Measurements from ENCODE around the gene POM121C.
"Not testable (repeated sequence)": the region's sequence is repeated elsewhere in the genome, so short reads cannot be mapped to it uniquely, and the experiment has no call there.

POM121C gene

GRCh38 chr7:75477457-75477856, 8.6 kb downstream of the POM121C start:
- H3K27me3 ChIP-seq; H3K4me3 ChIP-seq; H3K4me1 ChIP-seq; H3K4me2 ChIP-seq; H3K27ac ChIP-seq; H3K9ac ChIP-seq; H3K9me3 ChIP-seq (replicated peaks in 1 of 11); H4K20me1 ChIP-seq: not testable (repeated sequence)
- peaks cover 16 to 41% (median 24%) of the 10 kb centered on the region in 11 experiments; a peak in 21 of 22 replicates for H3K36me3 ChIP-seq

GRCh38 chr7:75470166-75470565, 15.9 kb downstream of the POM121C start:
- not testable (repeated sequence) for H4K20me1 ChIP-seq, H3K4me3 ChIP-seq, H3K4me1 ChIP-seq, H3K27ac ChIP-seq, H3K27me3 ChIP-seq, H3K4me2 ChIP-seq, H3K9ac ChIP-seq
- H3K36me3 ChIP-seq = peaks cover 29 to 81% (median 55%) of the 10 kb centered on the region in 11 experiments
- peaks cover 7 to 21% (median 18%) of the 10 kb centered on the region in 11 experiments; a peak in 21 of 22 replicates for H3K9me3 ChIP-seq (replicated peaks in 1 of 11)

GRCh38 chr7:75460541-75460940, 25.6 kb downstream of the POM121C start:
- peak overlapping the region in 1 of 10 experiments; percentile 32; a peak in 2 of 20 replicates for H3K4me3 ChIP-seq
- H3K9me3 ChIP-seq (replicated peaks in 1 of 11); H3K27me3 ChIP-seq; H4K20me1 ChIP-seq; H3K36me3 ChIP-seq: not testable (repeated sequence)
- peaks cover 11 to 26% (median 17%) of the 10 kb centered on the region in 10 experiments; a peak in 19 of 20 replicates for H3K4me1 ChIP-seq
- peak overlapping the region; percentile 54 to 75 (median 68) for H3K4me2 ChIP-seq
- peak overlapping the region in 7 of 11 experiments; percentile 30 to 60 (median 55); a peak in 12 of 22 replicates for H3K27ac ChIP-seq
- H3K9ac ChIP-seq = peak overlapping the region in 7 of 11 experiments; percentile 10 to 51 (median 42); a peak in 10 of 22 replicates

GRCh38 chr7:75458034-75458433, 28.1 kb downstream of the POM121C start:
- not testable (repeated sequence) for H3K27ac ChIP-seq; H3K36me3 ChIP-seq; H4K20me1 ChIP-seq; H3K4me2 ChIP-seq; H3K9ac ChIP-seq; H3K27me3 ChIP-seq; H3K9me3 ChIP-seq (replicated peaks in 1 of 11); H3K4me3 ChIP-seq
- peaks cover 11 to 24% (median 16%) of the 10 kb centered on the region in 10 experiments; a peak in 19 of 20 replicates for H3K4me1 ChIP-seq

GRCh38 chr7:75456403-75456802, 29.7 kb downstream of the POM121C start:
- not testable (repeated sequence) for H3K9me3 ChIP-seq (replicated peaks in 1 of 11); H3K27ac ChIP-seq; H4K20me1 ChIP-seq; H3K4me2 ChIP-seq; H3K36me3 ChIP-seq; H3K9ac ChIP-seq; H3K27me3 ChIP-seq; H3K4me3 ChIP-seq
- peaks cover 9 to 15% (median 13%) of the 10 kb centered on the region in 10 experiments; a peak in 19 of 20 replicates for H3K4me1 ChIP-seq

- not testable (repeated sequence) for H3K4me3 ChIP-seq; H3K27ac ChIP-seq; H3K9ac ChIP-seq; H3K4me2 ChIP-seq; H3K9me3 ChIP-seq (replicated peaks in 1 of 11); H3K4me1 ChIP-seq; H4K20me1 ChIP-seq; H3K27me3 ChIP-seq
- peaks cover 0 to 10% (median 0%) of the 10 kb centered on the region in 11 experiments; a peak in 4 of 22 replicates for H3K36me3 ChIP-seq
Observed at GRCh38 chr7:75452494-75452955, 33.6 kb downstream of the POM121C start.

GRCh38 chr7:75449946-75450345, 36.2 kb downstream of the POM121C start:
- not testable (repeated sequence) for H3K4me2 ChIP-seq; H4K20me1 ChIP-seq; H3K27me3 ChIP-seq; H3K36me3 ChIP-seq; H3K9ac ChIP-seq; H3K27ac ChIP-seq; H3K9me3 ChIP-seq (replicated peaks in 1 of 11); H3K4me3 ChIP-seq; H3K4me1 ChIP-seq

- peak overlapping the region; percentile 57 to 79 (median 74); a peak in 21 of 22 replicates for H3K27ac ChIP-seq
Observed at GRCh38 chr7:75442465-75443111, 43.5 kb downstream of the POM121C start.

GRCh38 chr7:75442101-75442464, 44.0 kb downstream of the POM121C start:
- H3K9me3 ChIP-seq (replicated peaks in 1 of 11); H3K4me1 ChIP-seq; H3K27me3 ChIP-seq; H4K20me1 ChIP-seq: not testable (repeated sequence)
- Histone ChIP-seq H3K27ac (peak overlapping the region in 10 of 11 experiments; percentile 64 to 79 (median 74); a peak in 15 of 22 replicates), H3K9ac (peak overlapping the region; percentile 70 to 82 (median 78); a peak in 21 of 22 replicates), H3K4me3 (peak overlapping the region; percentile 54 to 71 (median 62)), H3K36me3 (peaks cover 35 to 41% (median 38%) of the 10 kb centered on the region in 11 experiments), H3K4me2 (peak overlapping the region in 9 of 11 experiments; percentile 36 to 54 (median 46); a peak in 9 of 22 replicates)

More at GRCh38 chr7:75442465-75443111, 43.5 kb downstream of the POM121C start:
- Histone ChIP-seq H3K9ac (peak overlapping the region; percentile 70 to 82 (median 78)), H3K4me3 (peak overlapping the region; percentile 54 to 71 (median 62)), H3K36me3 (peaks cover 30 to 36% (median 33%) of the 10 kb centered on the region in 11 experiments), H3K4me2 (peak overlapping the region; percentile 46 to 66 (median 51); a peak in 20 of 22 replicates)
- not testable (repeated sequence) for H3K27me3 ChIP-seq; H4K20me1 ChIP-seq; H3K9me3 ChIP-seq (replicated peaks in 1 of 11); H3K4me1 ChIP-seq

- not testable (repeated sequence) for H3K4me1 ChIP-seq; H3K27me3 ChIP-seq; H3K9me3 ChIP-seq (replicated peaks in 1 of 11); H3K27ac ChIP-seq; H3K4me3 ChIP-seq; H3K9ac ChIP-seq; H3K4me2 ChIP-seq
- Histone ChIP-seq H3K36me3 (peaks cover 66 to 72% (median 69%) of the 10 kb centered on the region in 11 experiments), H4K20me1 (peaks cover 0 to 36% (median 19%) of the 10 kb centered on the region in 11 experiments; a peak in 14 of 22 replicates)
Observed at GRCh38 chr7:75439000-75439399, 47.1 kb downstream of the POM121C start.

- not testable (repeated sequence) for H3K4me3 ChIP-seq; H3K27me3 ChIP-seq; H3K27ac ChIP-seq; H3K9ac ChIP-seq; H3K9me3 ChIP-seq (replicated peaks in 1 of 11)
- Histone ChIP-seq H3K4me2 (peak overlapping the region in 2 of 11 experiments; percentile 1 to 10; a peak in 1 of 22 replicates), H3K4me1 (peaks cover 7 to 21% (median 19%) of the 10 kb centered on the region in 10 experiments), H3K36me3 (peaks cover 17 to 47% (median 31%) of the 10 kb centered on the region in 11 experiments), H4K20me1 (peaks cover 0 to 33% (median 21%) of the 10 kb centered on the region in 11 experiments; a peak in 18 of 22 replicates)
Observed at GRCh38 chr7:75423481-75423880, 62.6 kb downstream of the POM121C start.

- Histone ChIP-seq H3K36me3 (peaks cover 17 to 45% (median 28%) of the 10 kb centered on the region in 11 experiments), H4K20me1 (peaks cover 0 to 32% (median 17%) of the 10 kb centered on the region in 11 experiments; a peak in 18 of 22 replicates), H3K4me1 (peaks cover 0 to 14% (median 12%) of the 10 kb centered on the region in 10 experiments; a peak in 15 of 20 replicates)
- H3K4me3 ChIP-seq; H3K4me2 ChIP-seq; H3K9ac ChIP-seq; H3K27me3 ChIP-seq; H3K9me3 ChIP-seq (replicated peaks in 1 of 11); H3K27ac ChIP-seq: not testable (repeated sequence)
Observed at GRCh38 chr7:75421798-75422710, 64.0 kb downstream of the POM121C start.

- H3K27me3 ChIP-seq; H3K27ac ChIP-seq; H3K4me2 ChIP-seq; H3K9ac ChIP-seq; H3K4me3 ChIP-seq; H3K9me3 ChIP-seq (replicated peaks in 1 of 11): not testable (repeated sequence)
- H3K4me1 ChIP-seq = peaks cover 0 to 14% (median 12%) of the 10 kb centered on the region in 10 experiments; a peak in 15 of 20 replicates
- peaks cover 17 to 57% (median 34%) of the 10 kb centered on the region in 11 experiments for H3K36me3 ChIP-seq
- H4K20me1 ChIP-seq = peaks cover 0 to 43% (median 17%) of the 10 kb centered on the region in 11 experiments; a peak in 18 of 22 replicates
Observed at GRCh38 chr7:75420152-75420551, 65.9 kb downstream of the POM121C start.

All from BLaER1 treated with 17β-estradiol and CSF1 and Interleukin-3, amounts not matched to agents 10 nM and 100 nM (cell line).